T-helper 22 cell (primary cell): ENCODE results near the gene MYPN.
"Not testable (repeated sequence)": the region's sequence is repeated elsewhere in the genome, so short reads cannot be mapped to it uniquely, and the experiment has no call there.

Experiments used
- DNase-seq: peaks from one replicate; pipeline ENCODE4 v3.0.0-alpha.2; 2020; ENCODE audit warnings: low read depth

MYPN gene

DNA sequence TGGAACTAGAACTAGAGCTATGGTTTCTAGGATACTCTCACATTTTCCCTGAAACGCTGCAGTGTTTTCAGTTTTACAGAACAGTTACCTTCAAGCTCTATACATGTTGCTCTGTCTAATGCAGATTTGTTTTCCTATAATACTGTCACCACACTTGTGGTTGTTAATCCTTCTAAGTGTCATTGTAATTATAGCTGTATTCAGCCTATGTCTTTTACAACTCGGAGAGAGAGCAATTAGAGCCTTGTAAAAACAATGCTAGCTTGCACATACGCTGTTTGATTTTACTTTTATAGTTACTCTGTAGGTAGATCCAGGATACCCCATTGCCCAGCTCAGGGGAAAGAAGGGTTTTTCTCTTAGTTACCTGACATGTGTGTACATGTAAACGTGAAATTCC lies 67.5 kb downstream of the MYPN start:
- DNase-seq: no peak

DNA sequence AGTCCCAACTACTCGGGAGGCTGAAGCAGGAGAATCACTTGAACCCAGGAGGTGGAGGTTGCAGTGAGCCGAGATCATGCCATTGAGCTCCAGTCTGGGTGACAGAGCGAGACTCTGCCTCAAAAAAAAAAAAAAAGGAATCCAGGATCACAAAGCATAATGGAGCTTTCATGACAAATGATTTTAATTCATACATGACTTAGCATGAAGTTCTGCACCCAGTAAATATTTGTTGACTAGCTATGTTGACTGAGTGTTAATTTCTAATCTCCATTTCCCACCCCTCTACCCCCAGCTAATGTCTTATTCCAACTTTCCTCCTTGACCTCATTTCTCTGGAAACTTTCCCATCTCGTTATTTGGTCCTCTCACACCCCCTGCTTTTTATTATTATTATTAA lies 69.3 kb downstream of the MYPN start:
- DNase-seq: no peak

DNA sequence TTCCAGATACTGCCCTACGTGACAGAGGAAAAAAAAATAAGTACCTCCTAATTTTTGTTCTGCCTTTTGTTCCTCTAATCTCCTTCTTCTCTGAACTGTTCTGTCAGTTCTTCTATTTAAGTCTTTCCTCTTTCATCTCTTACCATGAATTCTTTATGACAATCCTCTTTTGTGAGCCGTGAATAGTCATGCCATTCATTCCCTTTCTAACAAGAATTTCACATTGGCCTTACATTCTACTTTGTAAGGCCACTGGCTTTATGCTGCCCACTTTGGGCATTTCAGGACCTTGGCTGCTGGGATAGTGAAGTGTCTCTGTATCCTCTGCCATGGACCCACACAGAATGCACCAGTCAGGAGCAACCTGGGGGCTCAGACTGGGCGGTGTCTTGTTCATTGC lies 69.7 kb downstream of the MYPN start:
- DNase-seq: no peak

DNA sequence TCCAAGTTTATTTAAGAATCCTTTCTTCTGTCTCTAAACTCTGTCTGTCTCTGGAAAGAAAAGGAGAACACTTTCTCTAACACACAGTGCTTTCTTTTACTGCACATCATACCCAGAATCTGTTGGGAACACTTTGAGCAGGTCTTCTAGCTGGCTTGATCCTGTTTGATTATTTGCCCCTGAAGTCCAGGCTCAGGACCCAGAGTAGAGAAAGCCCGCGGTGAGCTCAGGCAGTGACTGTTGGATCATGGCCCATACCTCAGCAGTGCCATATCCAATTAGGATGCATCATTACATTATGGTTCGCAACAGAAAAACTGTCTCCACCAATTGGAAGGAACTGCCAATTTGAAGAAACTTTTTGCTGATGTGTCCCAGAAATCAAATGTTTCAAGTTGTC lies 71.2 kb downstream of the MYPN start:
- no peak for DNase-seq

DNA sequence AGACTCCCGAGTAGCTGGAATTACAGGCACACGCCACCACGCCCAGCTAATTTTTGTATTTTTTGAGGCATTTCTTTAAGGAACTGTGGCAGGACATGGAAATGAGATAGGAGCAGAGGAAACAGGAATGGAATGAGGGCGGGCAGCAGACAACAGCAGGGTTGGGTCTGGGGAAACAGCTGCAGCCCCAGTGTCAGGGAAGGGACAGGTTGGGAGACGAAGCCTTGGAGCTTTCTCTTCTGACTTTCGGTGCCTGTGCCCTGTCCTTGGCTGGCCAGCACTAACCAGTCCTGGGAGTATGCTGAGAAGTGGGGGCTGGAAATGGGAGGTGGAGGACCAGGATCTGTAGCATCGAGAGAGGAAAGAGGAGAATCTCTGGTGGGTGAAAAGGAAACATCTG lies 75.3 kb downstream of the MYPN start:
- DNase-seq: no peak

DNA sequence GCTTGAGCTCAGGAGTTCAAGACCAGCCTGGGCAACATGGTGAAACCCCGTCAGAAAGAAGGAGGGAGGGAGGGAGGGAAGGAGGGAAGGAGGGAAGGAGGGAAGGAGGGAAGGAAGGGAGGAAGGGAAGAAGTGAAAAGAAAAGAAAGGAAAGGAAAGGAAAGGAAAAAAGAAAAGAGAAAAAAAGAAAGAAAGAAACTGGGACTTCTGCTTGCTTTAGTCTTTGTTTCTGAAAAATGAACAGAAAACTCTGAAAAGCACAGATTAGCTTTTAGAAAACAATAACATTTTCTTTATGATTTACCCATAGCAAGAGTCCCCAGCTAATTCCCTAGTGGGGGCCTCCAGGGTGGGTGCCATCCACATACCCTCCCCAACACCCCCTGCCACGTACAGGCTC lies 75.8 kb downstream of the MYPN start:
- DNase-seq: no peak

DNA sequence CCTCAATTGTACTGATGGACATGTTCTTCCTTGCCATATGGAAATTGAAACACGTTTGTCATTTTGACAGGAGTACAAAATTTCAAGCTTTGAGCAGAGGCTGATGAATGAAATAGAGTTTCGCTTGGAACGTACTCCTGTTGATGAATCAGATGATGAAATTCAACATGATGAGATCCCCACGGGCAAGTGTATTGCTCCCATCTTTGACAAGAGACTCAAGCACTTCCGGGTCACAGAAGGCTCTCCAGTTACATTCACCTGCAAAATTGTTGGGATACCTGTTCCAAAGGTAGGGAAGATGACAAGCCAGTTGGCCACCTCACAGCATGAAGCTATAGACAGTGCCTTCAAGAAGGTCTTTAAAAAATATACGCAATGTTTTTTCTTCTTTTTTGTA lies 79.5 kb downstream of the MYPN start:
- DNase-seq: no peak

DNA sequence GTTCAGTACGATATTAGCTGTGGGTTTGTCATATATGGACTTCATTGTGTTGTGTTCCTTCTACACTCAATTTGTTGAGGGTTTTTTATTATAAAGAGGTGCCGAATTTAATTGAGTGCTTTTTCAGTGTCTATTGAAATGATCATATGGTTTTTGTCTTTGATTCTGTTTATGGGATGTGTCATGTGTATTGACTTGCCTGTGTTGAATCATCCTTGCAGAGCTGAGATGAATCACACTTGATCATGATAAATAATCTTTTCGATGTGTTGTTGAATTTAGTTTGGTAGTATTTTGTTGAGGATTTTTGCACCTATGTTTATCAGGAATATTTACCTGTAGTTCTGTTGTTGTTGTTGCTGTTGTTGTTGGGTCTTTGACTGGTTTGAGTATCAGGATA lies 82.8 kb downstream of the MYPN start:
- no peak for DNase-seq

DNA sequence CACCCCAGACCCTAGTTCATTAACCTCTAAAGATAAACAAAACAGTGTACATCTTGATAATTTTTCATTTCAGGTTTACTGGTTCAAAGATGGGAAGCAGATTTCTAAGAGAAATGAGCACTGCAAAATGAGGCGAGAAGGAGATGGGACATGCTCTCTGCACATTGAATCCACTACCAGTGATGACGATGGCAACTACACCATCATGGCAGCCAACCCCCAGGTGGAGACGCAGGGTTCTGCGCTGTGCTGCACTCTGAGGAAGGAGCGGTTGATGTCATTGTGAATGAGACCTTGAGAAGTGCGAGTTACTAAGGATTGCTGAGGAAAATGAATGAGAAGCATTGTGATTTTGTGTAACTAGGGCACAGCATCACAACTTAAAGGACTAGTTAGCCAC lies 85.0 kb downstream of the MYPN start:
- no peak for DNase-seq

DNA sequence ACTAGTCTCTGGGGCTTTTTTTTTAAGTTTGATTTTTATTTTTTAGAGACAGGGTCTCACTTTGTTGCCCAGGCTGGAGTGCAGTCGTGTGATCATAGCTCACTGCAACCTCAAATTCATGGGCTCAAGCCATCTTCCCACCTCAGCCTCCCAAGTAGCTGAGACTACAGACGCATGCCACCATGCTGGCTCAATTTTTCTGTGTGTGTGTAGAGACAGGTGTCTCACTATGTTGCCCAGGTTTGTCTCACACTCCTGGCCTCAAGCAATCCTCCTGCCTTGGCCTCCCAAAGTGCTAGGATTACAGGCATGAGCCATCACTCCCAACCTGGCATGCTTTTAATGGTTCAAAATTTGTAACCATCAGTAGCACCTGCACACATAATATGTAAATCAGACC lies 86.5 kb downstream of the MYPN start:
- DNase-seq: not testable (repeated sequence)

DNA sequence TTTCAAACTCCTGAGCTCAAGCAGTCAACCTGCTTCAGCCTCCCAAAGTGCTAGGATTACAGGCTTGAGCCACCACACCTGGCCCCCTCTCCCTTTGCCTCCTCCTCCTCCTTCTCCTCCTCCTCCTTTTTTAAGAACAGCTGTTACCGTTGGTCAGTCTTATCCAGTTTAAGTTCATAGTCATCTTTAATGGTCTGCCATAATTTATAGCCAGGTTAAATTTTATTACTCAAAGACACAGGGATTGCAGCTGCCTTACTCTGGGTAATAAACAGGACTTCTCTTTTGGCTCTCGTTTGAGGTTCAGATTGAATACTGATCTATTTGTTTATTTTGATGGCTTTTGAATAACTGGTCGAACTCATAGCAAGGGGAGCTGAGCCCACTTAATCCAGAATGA lies 87.4 kb downstream of the MYPN start:
- DNase-seq: no peak

DNA sequence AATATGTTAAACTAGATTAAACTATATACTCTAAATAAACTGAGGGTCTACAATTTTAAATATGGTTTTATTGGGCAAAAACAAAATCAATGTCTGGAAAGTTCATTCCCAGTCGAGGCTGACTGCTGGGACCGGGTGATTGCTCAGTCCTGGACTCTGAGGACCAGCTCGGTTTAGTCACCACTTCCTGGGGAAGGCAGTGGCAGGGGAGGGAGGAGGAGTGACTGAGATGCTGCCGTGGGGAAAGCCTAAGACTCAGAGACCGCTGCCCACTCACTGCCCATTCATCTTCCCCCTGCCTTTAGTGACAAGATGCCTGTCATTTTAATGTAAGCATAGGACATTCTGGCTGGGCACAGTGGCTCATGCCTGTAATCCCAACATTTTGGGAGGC lies 93.7 kb downstream of the MYPN start:
- no peak for DNase-seq

DNA sequence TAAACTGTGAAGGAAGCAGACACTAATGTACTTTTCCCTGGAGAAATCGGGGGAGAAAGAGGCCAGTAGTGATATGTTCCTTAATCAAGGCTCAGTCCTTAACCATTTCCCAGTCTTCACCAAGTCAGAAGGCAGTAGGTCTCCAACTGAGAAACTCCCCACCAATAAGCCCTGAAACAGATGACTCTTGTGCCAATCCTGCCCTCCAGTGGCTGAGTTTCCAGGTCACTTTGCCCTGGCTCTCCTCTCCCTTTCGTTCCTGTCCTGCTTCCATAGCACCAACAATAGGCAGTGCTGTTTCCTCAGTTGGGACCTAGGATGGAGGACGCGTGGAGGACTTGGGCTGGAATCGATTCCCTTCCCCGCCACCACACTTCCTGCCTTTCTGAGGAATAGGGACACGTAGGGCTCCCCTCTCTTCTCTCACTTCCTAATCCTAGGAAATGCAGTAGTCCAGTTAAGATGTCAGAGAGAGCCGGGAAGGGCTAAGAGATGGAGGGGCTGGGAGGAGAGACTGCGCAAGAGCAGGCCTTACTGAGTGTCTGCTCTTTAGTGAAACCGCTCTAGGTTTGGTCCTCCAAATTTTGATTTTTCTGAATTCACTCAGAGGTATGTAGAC lies 99.2 kb downstream of the MYPN start:
- DNase-seq: no peak

DNA sequence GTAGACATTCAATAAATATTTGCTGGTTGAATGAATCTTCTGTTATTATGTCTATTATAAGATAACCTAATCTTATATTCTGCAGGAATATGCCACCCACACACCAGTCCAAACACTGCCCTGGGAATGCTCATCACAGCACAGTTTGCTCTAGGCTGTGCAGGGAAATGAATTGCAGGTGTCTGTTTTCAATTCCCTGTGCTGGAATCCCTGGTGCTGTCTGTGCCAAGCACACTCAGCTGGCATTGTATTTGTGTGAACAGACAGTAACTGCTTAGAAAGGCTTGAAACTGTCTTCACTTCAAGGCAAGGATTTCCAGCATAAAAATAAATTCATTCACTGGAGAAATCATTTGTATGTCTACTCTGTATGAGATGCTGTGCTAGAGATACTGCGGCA lies 102.4 kb downstream of the MYPN start:
- DNase-seq: no peak

DNA sequence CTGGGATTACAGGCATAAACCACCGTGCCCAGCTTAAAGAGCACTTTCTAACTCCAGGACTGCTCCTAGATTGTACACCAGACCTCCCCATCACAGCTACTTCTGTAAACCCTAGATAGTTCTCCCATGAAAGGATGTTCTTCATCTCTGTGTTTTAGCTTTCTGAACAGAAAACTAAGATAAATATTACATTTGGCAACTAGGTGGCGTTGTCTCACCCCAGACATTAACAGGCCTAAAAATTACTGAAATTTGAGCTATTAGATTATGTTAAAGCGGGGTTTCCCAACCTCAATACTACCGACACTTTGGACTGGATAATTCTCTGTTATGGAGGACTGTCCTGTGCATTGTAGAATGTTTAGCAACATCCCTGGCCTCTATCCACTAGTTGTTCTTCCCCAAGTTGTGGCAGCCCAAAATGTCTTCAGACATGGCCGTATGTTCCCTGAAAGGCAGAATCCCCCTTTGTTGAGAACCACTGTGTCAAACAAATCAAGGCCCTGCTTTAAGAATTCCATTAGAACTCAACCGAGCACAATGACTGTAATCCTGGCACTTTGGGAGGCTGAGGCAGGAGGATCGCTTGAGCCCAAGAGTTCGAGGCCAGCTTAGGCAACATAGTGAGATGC lies 103.5 kb downstream of the MYPN start:
- DNase-seq: no peak

DNA sequence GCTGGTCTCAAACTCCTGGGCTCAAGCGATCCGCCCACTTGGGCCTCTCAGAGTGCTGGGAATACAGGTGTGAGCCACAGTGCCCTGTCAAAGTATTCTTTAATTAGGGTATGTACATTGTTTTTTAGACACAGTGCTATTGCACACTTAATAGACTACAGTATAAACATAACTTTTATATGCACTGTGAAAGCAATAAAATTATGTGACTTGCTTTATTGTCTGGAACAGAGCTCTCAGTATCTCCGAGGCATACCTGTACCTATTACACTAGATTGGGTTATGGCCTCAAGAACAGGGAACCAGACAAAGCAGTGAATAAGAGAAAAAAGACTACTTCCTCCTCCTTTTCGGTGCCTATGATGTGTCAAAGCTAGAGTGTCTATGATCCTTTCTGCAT lies 109.5 kb downstream of the MYPN start:
- DNase-seq: no peak

DNA sequence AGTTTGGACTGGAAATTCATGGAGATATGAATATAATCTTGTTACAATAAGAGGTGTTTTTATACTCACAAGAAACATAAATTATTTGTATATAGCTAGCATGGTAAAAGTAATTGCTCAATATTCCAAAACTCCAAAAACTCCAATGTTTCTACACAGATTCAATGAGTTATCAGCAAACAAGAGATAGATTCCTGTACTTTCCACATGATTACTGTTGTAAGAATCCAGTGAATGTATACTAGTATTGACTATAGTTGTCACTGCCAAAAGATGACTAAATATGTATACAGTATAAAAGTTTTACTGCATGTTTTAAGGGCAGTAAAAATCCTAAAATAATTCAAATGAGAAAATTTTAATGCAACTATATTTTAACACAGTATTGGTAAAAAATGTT lies 111.9 kb downstream of the MYPN start:
- DNase-seq: no peak

DNA sequence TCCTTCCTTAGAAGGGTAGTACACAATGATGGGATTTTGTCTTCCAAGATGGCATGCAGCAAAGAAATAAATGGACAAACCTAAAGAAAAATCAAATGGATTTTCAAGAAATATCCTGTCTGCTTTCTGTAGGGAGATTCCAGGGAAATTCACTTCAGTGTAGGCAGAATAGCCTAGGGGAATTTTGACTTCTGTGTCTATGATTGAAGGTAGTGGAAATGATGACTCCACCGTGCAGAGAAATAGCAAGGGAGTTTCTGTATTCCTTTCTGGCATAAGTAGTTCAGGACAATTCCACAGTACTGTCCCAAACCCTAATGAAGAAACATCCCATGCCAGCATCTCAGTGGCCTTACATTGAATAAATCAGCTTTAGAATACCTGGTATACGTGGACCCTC lies 113.1 kb downstream of the MYPN start:
- DNase-seq: no peak

DNA sequence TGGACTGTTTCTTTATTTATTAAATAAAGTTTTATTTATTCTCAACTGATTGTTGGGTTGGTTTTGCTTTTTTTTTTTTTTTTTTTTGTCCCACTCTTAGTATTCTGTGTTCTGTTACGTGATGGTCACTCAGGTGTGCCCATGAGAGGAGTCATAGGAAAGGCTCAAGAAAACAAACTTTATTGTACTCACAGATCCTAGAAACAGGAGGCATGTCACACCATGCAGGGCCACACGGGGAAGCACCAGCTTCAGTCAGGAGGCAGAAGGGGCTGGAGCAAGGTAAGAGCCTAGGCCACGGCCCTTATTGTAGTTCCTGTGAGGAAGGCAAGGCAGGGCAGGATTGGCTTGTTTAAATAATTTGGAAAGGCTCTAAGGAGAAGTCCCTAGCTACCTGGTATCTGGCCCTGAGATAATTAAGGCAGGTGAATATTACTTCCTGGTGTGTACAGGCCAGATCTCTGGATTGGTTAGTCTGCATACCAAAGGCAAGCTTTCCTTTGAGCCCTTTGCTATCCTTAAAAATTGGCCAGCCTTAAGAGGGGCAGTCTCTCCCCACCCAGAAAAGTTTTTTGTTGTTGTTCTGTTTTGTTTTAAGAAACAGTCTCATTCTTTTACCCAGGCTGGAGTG lies 114.4 kb downstream of the MYPN start:
- DNase-seq: no peak

DNA sequence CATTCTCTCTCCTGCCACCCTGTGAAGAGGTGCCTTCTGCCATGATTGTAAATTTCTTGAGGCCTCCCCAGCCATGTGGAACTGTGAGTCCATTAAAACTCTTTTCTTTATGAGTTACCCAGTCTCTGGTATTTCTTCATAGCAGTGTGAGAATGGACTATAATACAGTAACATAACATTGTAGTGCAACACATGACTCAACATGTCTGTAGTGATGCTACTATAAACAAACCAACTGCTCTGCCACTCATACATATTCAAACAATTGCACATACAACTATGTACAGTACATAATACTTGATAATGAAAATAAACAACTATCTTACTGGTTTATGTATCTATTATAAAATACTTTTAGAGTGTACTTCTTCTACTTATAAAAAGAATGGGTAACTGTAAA lies 115.5 kb downstream of the MYPN start:
- DNase-seq: no peak

DNA sequence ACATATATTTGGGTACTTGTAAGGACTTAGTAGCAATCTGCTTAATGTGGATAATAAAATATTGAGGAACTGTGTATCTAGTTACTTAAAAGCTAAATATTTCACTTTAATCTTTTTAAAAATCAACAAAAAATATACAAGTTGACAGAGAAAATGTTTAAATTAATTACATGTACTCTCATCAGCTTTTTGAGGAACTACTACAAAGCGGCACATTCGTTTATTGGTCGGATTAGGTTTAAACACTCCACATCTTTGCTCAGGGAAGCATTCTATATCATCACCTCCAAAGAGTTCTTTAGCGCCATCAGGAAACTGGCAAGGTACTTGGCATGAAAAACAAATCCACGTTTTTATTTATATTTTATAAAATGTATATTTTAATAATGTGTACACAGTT lies 121.0 kb downstream of the MYPN start:
- no peak for DNase-seq

DNA sequence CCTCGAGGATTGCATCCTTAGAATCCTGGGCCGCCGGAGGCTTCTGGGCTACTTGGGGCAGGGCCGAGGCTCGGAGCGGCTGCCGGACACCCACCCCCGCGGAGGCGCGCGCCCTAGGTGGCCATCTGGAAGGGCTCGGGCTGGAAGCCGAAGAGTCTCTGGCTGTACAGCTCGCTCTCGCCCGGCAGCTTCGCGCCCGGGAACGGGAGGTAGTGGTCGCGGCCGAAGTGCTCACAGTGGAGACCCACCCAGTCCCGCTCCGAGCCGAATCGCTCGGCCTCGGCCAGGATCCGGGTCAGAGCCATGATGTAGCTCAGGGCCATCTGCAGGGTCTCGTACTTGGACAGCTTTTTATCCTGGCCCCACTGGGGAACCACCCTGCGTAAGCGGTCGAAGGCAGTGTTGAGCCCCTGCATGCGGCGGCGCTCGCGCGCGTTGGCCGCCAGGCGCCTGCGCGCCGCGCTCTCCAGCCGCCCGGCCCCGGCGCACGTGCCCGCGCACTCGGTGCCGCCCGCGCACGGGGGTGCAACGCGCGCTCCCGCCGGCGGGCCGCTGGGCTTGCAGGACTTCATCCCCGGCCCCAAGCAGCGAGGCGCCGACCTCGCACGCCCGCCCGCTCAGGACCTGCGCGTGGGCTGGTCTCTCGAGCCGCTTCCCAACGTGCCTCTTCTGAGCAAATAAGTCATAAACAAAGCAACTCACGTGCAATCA lies 122.0 kb downstream of the MYPN start:
- DNase-seq: no peak

DNA sequence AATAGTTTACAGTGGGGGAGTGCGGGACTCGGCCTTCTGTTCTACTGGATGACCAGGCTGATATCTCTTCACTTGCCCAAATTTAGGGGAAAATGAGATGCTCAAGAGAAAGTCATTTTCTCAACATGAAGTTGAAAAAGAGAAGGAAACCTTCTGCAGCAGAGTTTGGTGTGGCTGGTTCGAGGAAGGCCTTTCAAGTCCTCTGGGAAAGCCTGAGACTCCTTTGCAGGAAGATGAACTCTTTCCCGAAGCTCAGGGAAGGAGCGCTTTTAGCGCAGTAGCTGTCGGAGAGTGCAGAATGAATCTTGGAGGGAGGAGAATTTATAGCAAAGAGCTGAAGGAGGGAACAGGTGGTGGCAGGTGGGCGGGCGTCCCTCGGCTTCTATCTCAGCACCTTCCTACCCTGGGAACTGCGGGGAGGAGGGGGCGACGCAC lies 122.5 kb downstream of the MYPN start, which contains the start of gene ATOH7:
TSS of gene ATOH7 (minus strand) at position 297 of the 435 bp plus-strand sequence. CDS start 436 bp downstream, outside the sequence.
- DNase-seq: no peak
